Mucosa of descending colon (tissue), 3 donors: ENCODE results near the gene PDGFRB. TPM values are rescaled to one million over a fixed set of nuclear protein-coding genes. Genes with fewer than 3 reads are reported as not detected.

Experiments used
- ATAC-seq: fragments of 200-7000 bp; cut with Tn5 transposase; one replicate; pipeline ENCODE4 v1.9.1; 2020; ENCODE audit warnings: mild to moderate bottlenecking, moderate library complexity
- DNase-seq, 3 donors: peaks; one replicate each; pipeline ENCODE4 v3.0.0-alpha.2; 2020
- H3K36me3 ChIP-seq: fragments of 200-600 bp; one replicate; pipeline ENCODE4 v1.8.0; 2021; ENCODE audit warnings: low read depth, mild to moderate bottlenecking
- H3K4me1 ChIP-seq: fragments of 200-600 bp; one replicate; pipeline ENCODE4 v1.8.0; 2021; ENCODE audit warnings: low read depth, mild to moderate bottlenecking
- H3K4me3 ChIP-seq: fragments of 200-600 bp; one replicate; pipeline ENCODE4 v1.8.0; 2021; ENCODE audit warnings: mild to moderate bottlenecking
- H3K9me3 ChIP-seq: fragments of 200-600 bp; one replicate; pipeline ENCODE4 v1.8.0; 2021; ENCODE audit warnings: mild to moderate bottlenecking
- CTCF ChIP-seq: fragments of 200-600 bp; IDR thresholded peaks from one replicate; pipeline ENCODE4 v1.8.0; 2022; ENCODE audit warnings: antibody characterized with exemption, mild to moderate bottlenecking
- intact Hi-C, 2 donors: fragments of 100-400 bp; cut with DNase I in 1 of 2; cut with micrococcal nuclease in 1 of 2; formaldehyde crosslinking; loops; one replicate each; pipeline versions ENCODE4 v1.11.0 to v1.11.1; 2022; cut with DNase I, micrococcal nuclease
- total RNA-seq, 3 donors: library from RNA; stranded (reverse); fragmentation: NEBNext Ultra II Directional in 2 of 3; extraction: Animal tissue kit (Norgen Biotek cat#: 25700) in 2 of 3; gene quantifications; one replicate each; pipeline versions ENCODE4 v1.2.1 to v1.2.4, GENCODE V29; 2021 to 2023
- donor health status: DM: no; HTN: no; CAD: no; lungs with moderate emphysema.
- donor health status: DM: no; HTN: no; CAD: no.
- donor health status: DM: no; HTN: yes; CAD: no.

PDGFRB gene
- total RNA-seq, 3 donors from 2014 or later = 13.9 to 61.5 (median 27.1) TPM

DNA sequence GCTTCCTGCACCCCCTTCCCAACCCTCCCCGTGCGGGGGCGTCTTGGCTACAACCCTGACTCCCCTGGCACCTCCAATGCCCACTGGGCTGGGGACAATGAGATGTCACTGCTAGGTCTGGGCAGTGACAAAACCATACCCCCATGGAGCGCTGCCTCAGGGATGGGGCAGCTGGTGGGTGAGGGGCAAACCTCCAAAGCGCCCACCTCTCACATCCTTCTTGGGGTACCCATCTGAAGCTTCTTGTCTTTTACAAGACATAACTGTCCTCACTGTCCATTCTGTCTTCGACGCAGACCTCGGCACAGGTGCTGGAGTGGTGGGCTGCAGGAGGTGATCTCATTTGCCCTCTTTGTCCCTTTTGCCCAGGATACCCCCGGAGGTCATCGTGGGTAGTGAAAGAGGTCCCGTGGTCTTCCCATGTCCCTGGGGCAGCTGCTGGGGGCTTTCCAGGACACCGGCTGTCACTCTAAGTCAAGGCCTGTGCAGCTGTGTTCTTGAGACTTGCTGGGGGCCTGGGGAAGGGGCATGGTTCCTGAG, 41.5 kb downstream of the PDGFRB start:
- TF ChIP-seq CTCF = no peak
- intact Hi-C loops = no loop called here
- DNase-seq (no peak), ATAC-seq (no peak)
- no peaks in the 10 kb centered on the region for H3K36me3 ChIP-seq
- H3K4me1 ChIP-seq = no peaks in the 10 kb centered on the region
- no peak overlapping the region for H3K4me3 ChIP-seq
- H3K9me3 ChIP-seq = no peaks in the 10 kb centered on the region

DNA sequence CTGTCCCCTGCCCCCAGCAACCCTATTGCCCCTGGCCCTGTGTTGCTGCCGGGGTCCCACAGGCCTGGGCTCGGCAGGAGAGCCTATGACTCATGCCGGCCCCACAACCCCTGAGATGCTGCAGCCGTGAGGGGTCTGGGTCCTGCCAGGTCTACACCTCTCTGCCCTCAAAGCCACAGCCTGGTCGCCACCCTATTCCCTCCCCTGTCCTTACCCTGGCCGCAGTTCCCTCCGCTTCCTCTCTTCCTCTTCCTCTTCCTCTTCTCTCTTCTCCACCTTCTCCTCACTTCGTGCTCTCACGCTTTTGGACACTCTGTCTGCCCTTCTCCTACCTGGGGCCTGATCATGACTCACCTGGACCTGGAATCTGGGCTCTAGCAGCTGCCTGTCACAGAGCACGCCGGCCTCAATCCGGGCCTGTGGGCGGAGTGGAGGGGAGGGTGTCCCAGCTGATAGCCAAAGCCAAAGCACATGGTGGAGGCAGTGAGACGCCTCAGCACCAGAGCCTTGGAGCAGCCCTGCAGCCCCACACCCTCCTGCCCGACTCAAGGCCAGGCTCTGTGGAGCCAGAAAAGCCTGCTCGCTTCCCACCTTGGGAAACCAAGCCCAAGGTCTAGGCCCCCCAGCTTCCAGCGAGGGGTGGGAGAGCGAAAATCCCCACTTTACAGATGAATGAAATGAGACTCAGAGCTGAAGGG, 42.4 kb downstream of the PDGFRB start:
- Histone ChIP-seq H3K4me3 (no peak overlapping the region), H3K36me3 (no peaks in the 10 kb centered on the region), H3K4me1 (no peaks in the 10 kb centered on the region), H3K9me3 (no peaks in the 10 kb centered on the region)
- TF ChIP-seq CTCF = no peak
- no peak for DNase-seq
- peak; percentile 13 for ATAC-seq
- intact Hi-C loops = no loop called here

GRCh38 chr5:150112201-150113046, 43.2 kb downstream of the PDGFRB start:
- DNase-seq = no peak
- no peaks in the 10 kb centered on the region for H3K36me3 ChIP-seq
- ATAC-seq = peak; percentile 17
- H3K9me3 ChIP-seq = no peaks in the 10 kb centered on the region
- H3K4me3 ChIP-seq = no peak overlapping the region
- H3K4me1 ChIP-seq = peaks cover 6% of the 10 kb centered on the region
- TF ChIP-seq CTCF = no peak
- intact Hi-C loops = no loop called here

GRCh38 chr5:150111122-150111521, 44.5 kb downstream of the PDGFRB start:
- no peak for TF ChIP-seq CTCF
- H3K9me3 ChIP-seq = no peaks in the 10 kb centered on the region
- no peak overlapping the region for H3K4me3 ChIP-seq
- no peak for DNase-seq
- peaks cover 10% of the 10 kb centered on the region for H3K4me1 ChIP-seq
- ATAC-seq = no peak
- H3K36me3 ChIP-seq = no peaks in the 10 kb centered on the region
- intact Hi-C loops = no loop called here

DNA sequence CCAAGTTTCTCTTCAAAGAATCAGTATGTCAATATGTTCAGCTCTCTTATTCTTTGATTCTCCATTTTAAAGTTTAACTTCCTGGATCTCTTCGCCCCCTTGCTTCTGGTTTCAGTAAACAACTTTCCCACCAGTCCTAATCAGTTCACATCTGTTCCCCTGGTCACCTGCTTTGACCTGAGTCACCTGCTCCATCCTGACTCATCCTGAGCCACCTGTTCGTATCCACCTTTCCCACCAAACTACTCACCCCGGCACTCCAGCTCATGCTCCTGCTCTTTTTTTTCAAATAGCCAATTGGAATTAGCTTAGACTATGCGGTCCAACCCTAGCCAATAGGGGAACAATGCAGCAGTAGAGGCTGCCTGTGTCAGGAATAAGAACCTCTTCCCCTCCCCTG, 45.7 kb downstream of the PDGFRB start:
- no peak for ATAC-seq
- intact Hi-C loops = no loop called here
- no peaks in the 10 kb centered on the region for H3K9me3 ChIP-seq
- peaks cover 13% of the 10 kb centered on the region for H3K4me1 ChIP-seq
- H3K4me3 ChIP-seq = no peak overlapping the region
- TF ChIP-seq CTCF = no peak
- no peak for DNase-seq
- H3K36me3 ChIP-seq = no peaks in the 10 kb centered on the region
